ENCODE data around the gene SIM2.

Gene SIM2

DNA sequence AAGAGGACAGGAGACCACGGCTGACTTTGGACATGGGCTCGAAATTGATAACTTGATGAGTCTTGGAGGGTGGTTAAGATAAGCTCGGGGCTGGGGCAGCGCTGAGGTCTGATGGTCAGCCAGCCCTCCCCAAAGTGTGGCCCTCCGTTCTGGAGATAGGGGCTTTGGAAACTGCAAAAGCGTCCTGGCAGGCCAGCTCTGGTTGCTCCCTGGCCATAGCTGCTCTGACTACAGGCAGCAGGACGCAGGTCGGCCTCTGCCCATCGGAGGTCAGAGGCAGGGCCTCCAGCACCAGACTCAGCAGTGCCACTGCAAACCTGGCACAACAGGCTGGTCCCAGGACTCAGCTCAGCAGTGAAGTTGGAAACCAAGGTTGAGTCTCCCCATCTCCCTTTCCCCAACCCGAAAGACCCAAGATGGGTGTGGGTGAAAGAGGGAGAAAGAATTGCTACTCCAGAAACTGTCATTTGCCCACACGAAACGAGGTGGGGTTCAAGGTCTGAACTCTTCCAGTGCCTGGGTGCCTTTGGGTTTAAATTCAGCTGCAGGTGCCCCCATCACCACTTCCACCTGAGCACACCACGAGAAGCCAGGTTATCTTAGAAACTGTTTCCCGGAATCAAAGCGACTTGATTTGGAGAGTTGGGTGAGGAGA, 4.8 kb downstream of the SIM2 start:
- Histone ChIP-seq H3K27ac (no peak overlapping the region), H3K79me2 (ENCODE audit: insufficient read depth, low read depth) (no peaks in the 10 kb centered on the region), H3K36me3 (ENCODE audit: insufficient read depth) (no peaks in the 10 kb centered on the region), H3K4me3 (IDR thresholded peaks at IDR 0.05; ENCODE audit: insufficient read depth, low read depth, low read length) (no peak overlapping the region), H4K20me1 (ENCODE audit: insufficient read depth) (no peaks in the 10 kb centered on the region), H3K27me3 (ENCODE audit: insufficient read depth, low read depth) (peaks cover 16% of the 10 kb centered on the region; the same call in 1 of the 2 replicates), H3K4me2 (no peak overlapping the region), H3K9ac (no peak overlapping the region), H2AFZ (ENCODE audit: low read depth) (no peak overlapping the region), H3K4me1 (ENCODE audit: low read depth, poor library complexity, severe bottlenecking) (no peaks in the 10 kb centered on the region)
- no peak for TF ChIP-seq CTCF (conservative IDR thresholded peaks at IDR 0.05; ENCODE audit: low read depth, low read length)

DNA sequence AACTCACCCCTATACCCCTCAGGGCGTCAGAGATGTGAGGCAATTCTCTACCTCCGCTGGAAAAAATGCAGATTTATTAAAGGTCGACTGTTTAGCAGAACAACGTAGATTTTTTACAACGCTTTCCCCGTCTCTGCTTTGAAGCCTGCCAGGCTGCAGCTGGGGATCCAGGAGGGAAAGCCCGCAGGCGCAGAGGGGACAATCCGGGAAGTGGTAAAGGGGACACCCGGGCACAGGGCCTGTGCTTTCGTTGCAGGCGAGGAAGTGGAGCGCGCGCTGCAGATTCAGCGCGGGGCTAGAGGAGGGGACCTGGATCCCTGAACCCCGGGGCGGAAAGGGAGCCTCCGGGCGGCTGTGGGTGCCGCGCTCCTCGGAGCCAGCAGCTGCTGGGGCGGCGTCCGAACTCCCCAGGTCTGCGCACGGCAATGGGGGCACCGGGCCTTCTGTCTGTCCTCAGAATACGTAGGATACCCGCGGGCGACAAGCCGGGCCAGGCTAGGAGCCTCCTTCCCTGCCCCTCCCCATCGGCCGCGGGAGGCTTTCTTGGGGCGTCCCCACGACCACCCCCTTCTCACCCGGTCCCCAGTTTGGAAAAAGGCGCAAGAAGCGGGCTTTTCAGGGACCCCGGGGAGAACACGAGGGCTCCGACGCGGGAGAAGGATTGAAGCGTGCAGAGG, 5.5 kb downstream of the SIM2 start:
- Histone ChIP-seq H3K4me3 (IDR thresholded peaks at IDR 0.05; ENCODE audit: insufficient read depth, low read depth, low read length) (no peak overlapping the region), H3K4me2 (no peak overlapping the region), H3K27ac (no peak overlapping the region), H3K36me3 (ENCODE audit: insufficient read depth) (no peaks in the 10 kb centered on the region), H3K4me1 (ENCODE audit: low read depth, poor library complexity, severe bottlenecking) (no peaks in the 10 kb centered on the region), H3K27me3 (ENCODE audit: insufficient read depth, low read depth) (peaks cover 16% of the 10 kb centered on the region; the same call in 1 of the 2 replicates), H3K9ac (no peak overlapping the region), H3K79me2 (ENCODE audit: insufficient read depth, low read depth) (no peaks in the 10 kb centered on the region), H4K20me1 (ENCODE audit: insufficient read depth) (no peaks in the 10 kb centered on the region), H2AFZ (ENCODE audit: low read depth) (no peak overlapping the region)
- TF ChIP-seq CTCF (conservative IDR thresholded peaks at IDR 0.05; ENCODE audit: low read depth, low read length) = no peak

DNA sequence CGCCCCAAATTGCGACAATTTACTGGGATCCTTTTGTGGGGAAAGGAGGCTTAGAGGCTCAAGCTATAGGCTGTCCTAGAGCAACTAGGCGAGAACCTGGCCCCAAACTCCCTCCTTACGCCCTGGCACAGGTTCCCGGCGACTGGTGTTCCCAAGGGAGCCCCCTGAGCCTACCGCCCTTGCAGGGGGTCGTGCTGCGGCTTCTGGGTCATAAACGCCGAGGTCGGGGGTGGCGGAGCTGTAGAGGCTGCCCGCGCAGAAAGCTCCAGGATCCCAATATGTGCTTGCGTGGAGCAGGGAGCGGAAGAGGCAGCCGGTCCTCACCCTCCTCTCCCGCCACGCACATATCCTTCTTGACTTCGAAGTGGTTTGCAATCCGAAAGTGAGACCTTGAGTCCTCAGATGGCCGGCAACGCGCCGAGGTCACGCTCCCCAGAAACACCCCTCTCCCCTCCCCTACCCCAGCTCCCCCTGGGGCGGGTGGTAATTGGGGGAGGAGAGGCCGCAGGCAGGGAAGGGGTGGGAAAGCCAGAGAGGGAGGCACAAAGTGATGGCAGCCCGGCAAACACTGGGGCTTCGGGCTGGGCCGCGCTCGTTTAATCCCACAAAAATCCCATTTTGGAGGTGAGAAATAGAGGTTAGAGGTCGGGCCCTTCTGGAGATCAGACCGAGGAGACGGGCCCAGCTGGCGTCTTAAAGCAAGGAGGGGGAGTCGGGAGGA, 6.2 kb downstream of the SIM2 start:
- Histone ChIP-seq H3K27me3 (ENCODE audit: insufficient read depth, low read depth) (peaks cover 16% of the 10 kb centered on the region; the same call in 1 of the 2 replicates), H3K27ac (no peak overlapping the region), H3K79me2 (ENCODE audit: insufficient read depth, low read depth) (no peaks in the 10 kb centered on the region), H3K9ac (no peak overlapping the region), H4K20me1 (ENCODE audit: insufficient read depth) (no peaks in the 10 kb centered on the region), H2AFZ (ENCODE audit: low read depth) (no peak overlapping the region), H3K36me3 (ENCODE audit: insufficient read depth) (no peaks in the 10 kb centered on the region), H3K4me2 (no peak overlapping the region), H3K4me3 (IDR thresholded peaks at IDR 0.05; ENCODE audit: insufficient read depth, low read depth, low read length) (no peak overlapping the region), H3K4me1 (ENCODE audit: low read depth, poor library complexity, severe bottlenecking) (no peaks in the 10 kb centered on the region)
- TF ChIP-seq CTCF (conservative IDR thresholded peaks at IDR 0.05; ENCODE audit: low read depth, low read length) = no peak

DNA sequence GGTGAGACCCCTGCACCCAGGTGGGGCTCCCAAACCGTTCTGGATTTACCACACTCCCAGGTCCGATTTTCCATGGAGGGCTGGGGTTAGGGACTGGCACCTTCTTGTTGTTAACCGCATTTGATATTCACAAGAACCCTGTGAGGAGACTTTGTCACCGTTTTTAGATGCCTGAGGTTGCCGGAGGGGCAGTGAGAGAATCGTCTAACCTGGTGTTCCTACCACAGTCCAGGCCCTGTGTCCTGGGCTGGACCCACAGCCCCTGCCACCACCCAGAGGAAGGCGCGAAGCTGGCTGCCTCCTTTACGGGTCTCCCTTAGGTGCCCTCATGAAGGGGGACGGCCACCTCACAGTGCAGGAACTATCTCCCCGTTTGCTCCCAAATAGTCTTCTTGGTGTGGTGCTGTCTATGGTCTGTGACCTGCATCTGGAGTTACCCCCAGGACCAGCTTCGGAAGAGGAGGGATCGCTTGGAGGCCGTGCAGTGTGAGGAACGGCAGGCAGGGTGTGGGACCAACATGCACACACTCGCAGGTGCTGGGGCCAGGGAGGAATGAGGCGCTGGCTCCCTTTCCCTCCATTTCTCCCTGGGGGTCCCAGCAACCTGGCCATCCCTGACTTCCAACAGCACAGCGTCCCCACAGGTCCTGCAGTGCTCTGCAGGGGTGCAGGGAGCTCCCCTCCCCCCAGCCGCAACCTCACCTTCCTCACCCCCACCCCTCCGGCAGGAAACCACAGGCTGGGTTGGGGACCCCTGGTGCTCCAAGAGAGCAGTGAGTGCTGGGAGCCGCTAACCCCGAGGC, 7.0 kb downstream of the SIM2 start:
- H2AFZ ChIP-seq (ENCODE audit: low read depth) = no peak overlapping the region
- no peak overlapping the region for H3K9ac ChIP-seq
- no peak overlapping the region for H3K4me3 ChIP-seq (IDR thresholded peaks at IDR 0.05; ENCODE audit: insufficient read depth, low read depth, low read length)
- no peaks in the 10 kb centered on the region for H3K36me3 ChIP-seq (ENCODE audit: insufficient read depth)
- H4K20me1 ChIP-seq (ENCODE audit: insufficient read depth) = no peaks in the 10 kb centered on the region
- no peak overlapping the region for H3K27ac ChIP-seq
- H3K4me2 ChIP-seq = no peak overlapping the region
- H3K4me1 ChIP-seq (ENCODE audit: low read depth, poor library complexity, severe bottlenecking) = no peaks in the 10 kb centered on the region
- no peaks in the 10 kb centered on the region for H3K79me2 ChIP-seq (ENCODE audit: insufficient read depth, low read depth)
- H3K27me3 ChIP-seq (ENCODE audit: insufficient read depth, low read depth) = peaks cover 16% of the 10 kb centered on the region; the same call in 1 of the 2 replicates
- TF ChIP-seq CTCF (conservative IDR thresholded peaks at IDR 0.05; ENCODE audit: low read depth, low read length) = no peak

All from KMS-11 (cell line).